GM19372 (cell line): ENCODE data around the gene SLC25A41.

Source experiments
- ATAC-seq: cut with Tn5 transposase; IDR thresholded peaks from one replicate; pipeline ENCODE4 v1.9.1; 2021; ENCODE audit warnings: mild to moderate bottlenecking, low read depth, moderate library complexity; ENCODE audit not compliant: unreplicated experiment

Gene SLC25A41

DNA sequence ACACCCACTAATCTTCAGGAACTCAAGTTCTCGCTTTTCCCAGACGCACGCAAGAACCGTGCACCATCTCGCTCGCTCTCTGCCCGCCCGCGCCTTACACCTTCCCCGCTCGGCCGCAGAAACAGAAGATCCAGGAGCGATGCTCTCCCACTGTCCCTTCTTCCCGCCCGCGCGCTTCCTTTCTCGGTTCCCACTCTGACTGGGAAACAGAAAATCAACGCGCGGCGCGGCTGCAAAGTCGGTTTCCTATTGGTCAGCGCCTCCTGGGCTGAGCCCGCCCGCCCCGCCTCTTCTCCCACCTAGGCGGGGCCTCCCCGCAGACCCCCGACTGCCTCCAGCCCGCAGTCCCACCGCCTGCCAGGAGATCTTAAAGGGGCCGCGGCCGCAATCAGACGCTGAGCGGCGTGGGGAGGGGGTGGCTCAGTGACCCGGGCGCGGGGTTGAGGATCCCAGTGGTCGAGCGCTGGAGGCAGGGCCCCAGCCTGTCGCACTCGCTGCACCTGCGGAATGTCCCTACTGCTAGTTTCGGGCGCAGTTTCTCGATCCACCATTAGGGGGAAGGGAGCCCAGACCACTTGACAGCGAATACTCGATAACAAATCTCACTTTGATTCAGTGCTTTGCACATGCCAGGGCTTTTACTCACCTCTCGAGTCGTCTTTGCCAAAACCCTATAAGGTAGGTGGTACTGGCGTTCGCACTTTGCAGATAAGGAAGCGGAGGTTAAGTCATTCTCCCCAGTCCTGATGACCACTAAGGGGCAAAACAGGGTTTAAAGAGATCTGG is 26.7 kb upstream of the SLC25A41 start:
- ATAC-seq: peak; percentile 88

DNA sequence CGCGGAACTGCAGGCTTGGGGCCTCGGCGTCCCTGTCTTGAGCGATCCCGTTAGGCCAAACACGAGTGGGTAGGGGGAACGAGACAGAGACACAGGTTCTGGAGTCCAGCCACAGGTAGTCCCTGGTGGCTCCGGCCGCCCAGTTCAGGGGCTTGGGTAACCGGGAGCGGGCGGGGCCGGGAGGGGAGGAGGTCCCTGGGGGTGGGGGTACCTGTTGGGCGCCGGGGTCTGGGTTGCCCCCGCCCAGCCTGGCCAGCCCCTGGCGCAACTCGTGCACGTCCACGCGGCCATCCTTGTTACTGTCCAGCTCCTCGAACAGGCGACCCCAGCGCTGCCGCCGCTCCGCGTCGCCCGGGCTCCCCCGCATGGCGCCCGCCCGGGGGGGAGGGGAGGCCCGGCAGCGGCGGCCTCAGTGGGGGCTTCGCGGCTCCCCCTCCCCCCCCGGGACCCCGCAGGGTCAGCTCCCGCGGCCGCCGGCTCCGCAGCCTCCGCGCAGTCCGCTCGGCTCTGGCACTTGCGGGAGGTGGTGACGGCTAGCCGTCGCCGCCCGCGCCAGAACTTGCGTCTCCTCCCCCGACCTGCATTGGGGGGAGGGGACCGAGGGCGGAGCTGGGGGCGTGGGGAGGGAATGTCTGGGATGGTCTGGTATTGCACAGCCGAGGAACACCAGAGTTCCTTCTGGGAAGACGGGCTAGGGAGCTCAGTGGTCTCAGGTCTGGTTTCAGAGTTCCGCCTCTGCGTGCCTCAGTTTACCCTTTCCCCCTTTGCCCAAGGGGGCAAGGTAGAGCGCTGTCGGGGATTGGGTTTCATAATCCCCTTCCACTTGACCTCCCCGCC is 25.9 kb upstream of the SLC25A41 start, which contains the start of gene SLC25A23:
SLC25A23 (minus strand) TSS at position 531 of the 837 bp plus-strand sequence; CDS start at position 367, 164 bp downstream.
- ATAC-seq: peak; percentile 9

DNA sequence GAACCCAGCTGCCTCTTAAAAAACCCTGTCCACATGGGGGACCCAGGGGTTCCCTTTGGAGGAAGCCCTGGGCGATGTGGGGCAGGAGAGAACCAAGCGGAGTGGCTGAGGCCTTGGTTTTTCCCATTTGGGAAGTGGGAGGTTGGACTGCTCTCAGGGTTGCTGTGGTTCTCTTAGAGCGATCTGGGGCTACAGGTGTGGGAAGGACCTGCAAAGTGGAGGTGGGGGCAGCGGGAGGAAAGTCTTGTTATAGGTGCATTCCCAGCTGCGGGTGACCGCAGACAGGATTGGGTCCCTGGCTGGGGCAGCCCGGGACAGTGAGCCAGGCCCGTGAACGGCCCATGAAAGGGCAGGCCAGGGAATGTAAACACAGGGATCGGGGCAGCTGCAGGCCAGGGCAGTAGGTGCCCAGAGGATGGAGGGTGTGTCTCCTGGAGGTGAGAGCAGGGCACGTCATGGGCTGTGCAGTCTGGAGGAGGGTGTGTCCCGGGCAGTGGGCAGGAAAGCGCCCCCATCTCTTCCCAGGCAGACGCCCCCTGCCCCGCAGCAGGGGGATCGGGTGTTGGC is 25.2 kb upstream of the SLC25A41 start:
- no peak for ATAC-seq

DNA sequence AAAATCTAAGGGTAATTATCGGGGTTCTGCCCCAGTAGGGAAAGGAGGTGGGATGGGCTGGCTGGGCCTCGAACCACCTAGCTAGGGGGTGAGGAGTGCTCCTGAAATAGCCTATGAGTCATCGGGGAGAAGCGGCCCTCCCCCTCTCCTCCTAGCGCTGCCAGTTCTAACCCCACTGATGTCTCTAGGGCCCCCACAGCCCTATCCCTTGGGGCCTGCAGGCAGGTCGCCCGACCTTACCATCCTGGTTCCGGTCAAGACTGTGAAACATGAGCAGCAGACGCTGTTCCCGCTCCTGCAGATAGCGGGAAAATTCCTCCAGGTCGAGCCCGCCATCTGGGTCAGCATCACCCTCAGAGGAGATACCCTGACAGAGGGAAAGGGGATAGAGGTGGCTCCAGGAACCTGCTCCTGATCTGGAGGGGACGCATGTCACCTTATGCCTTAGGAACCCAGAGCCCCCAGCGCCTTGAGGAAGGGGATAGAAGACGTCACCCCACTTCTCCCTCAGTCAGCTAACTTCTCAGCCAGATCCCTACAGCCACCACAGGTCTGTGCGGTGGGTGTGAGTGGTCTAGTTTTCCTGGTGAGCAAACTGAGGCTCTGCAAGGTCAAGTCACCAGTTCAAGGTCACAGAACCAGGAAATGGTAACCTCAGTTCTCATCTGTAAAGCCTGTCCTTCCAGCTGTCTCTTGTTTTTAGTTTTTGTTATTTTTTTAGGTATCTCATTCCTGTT is 24.6 kb upstream of the SLC25A41 start:
- ATAC-seq: no peak

DNA sequence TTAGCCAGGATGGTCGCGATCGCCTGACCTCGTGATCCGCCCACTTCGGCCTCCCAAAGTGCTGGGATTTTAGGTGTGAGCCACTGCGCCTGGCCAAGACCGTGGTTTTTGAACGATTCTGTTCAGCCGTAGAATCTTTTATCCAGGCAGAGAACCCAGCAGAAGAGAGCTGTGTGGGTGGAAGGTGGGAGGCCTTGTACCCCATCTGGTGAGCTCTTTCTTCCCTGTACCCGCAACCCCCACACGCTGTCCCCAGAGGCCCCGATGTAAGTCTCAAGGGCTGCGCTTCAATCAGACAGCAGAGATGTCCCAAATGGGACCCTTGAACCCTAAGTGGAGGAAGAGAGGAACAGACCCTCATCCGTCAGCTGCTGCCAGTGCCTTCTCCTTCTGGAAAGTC is 22.4 kb upstream of the SLC25A41 start:
- no peak for ATAC-seq

DNA sequence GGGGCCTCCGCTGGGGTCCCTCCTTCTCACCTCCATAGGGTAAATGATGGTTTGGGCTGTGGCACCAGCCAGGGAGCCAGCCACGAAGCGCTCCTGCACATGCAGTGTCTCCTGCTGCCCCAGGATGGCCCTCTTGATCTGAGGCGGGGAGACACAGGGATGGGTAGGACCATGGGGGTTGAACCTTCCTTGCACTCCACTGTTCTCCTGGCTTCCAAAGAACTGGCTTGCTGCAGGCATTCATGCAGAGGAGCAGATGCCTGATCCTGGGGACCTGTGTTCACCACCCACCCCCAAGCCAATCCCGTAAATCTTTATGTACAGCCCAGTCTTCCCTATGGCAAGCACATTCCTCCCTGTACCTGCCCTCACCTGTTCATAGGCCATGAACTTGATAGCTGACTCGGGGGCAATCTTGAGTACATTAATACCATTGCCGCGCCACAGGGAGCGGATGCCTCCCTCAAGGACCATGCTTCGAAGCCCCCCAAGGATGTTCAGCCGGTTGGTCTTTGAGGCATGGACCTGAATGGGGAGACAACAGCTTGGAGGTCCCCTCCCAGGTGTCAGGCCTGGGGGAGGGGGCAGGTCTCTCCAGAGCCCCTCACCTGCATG is 20.5 kb upstream of the SLC25A41 start:
- ATAC-seq: no peak

DNA sequence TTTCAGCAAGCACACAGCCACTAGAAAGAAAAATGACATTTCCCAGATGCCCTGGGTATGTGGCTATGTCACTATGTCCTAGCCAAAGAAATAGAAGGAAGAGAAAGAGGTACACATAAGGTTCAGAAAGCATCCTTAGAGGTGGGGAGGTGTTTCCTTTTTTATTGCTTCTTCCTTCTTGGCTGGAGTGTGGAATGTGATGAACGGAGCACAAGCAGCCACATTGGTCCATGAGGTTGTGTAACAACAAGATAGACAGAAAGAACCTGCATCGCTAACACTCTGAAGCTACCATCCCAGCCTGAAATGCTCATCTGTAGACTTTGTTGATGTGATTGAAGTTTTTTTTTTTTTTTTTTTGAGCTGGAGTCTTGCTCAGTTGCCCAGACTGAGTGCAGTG is 19.3 kb upstream of the SLC25A41 start:
- no peak for ATAC-seq

DNA sequence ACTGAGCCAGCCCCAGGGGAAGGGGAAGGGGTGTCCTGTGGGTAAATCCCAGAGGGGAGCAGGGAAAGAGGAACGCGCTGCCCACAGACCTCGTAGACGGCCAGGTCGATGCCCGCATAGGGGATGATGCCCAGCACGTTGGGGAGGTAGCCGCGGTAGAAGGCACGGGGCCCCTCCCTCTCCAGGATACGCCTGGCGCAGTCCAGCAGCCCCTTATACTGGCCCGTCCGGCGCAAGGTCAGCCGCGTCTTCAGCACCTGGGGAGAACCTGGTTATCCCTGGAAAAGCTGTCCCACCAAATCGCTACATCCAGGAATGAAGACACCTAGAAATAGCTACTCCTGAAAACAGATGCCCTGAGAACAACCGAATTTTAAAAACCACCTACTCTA is 18.7 kb upstream of the SLC25A41 start:
- ATAC-seq: no peak

DNA sequence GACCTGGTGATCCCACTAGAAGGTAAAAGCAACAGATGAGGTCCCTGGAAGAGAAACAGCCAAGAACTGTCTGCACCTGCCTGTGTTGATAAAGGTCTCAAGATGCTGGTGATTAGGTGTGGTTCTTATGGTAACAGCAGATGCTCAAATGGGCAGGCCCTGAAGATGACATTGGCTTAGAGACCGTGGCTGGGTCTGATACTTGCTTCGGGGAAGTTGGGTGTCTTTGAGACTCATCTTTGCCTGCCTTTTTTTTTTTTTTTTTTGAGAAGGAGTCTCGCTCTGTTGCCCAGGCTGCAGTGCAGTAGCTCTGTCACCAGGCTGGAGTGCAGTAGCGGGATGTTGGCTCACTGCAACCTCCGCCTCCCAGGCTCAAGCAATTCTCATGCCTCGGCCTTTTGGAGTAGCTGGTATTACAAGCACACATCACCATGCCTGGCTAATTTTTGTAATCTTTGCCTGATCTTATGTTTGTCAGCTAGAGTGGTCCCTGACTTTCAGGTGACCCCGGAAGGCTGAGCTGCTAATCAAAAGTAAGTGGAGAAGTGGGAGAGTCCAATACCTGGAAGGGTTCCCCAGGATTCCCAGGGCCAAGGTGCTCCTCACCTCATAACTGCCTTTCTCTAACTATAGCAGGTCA is 18.1 kb upstream of the SLC25A41 start:
- no peak for ATAC-seq

DNA sequence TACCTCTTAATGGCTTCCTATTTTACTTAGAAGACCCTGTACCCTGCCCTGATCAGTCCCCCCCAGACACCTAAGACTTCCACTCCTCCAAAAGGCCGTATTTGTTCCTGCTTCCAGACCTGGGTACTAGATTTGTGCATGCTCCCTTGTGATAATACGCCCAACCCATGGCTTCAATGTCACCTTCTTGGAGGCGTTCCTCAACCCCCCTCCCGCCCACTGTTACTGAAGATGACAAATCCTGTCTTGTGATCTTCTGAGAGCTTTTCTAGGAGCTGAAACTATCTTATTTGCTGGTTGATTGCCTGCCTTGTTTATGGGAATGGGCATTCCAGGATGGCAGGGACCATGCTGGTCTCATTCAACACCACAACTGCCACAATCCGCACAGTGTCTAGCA is 16.6 kb upstream of the SLC25A41 start:
- no peak for ATAC-seq

DNA sequence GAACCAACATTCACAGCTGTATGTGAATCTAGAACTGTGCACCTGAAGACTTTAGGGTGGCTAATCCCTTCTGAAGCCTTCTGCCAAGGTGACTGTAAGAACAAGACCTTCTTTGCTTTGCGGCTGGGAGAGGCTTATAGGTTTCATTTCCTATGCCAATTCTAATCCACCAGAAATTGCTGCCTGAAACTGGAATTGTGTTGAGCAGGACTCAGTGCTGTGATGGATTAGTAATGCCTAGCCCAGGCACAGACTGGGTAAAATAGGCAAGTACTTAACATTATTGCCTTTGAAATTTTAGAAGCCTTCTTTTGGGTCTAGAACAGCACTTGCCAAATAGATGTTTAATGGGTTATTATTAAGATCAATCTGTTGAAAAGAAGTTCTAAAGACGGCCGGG is 14.5 kb upstream of the SLC25A41 start:
- ATAC-seq: no peak

DNA sequence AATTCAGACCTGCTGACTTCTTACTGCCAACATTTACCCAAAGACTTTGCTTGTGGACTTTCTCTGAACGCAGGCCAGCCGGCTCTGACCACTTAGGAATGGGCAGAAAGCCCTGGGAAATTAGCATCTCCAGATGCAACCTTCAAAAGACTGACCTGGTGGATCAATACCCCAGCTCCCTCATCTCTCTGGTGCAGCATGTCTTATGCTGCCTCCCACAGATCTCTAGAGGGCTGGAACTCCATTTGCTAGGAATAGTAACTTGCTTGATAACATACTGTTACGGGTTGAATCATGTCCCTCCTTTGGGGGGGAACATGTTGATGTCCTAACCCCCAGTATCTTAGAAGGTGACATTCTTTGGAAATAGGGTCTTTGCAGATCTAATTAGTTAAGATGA is 12.9 kb upstream of the SLC25A41 start:
- no peak for ATAC-seq

DNA sequence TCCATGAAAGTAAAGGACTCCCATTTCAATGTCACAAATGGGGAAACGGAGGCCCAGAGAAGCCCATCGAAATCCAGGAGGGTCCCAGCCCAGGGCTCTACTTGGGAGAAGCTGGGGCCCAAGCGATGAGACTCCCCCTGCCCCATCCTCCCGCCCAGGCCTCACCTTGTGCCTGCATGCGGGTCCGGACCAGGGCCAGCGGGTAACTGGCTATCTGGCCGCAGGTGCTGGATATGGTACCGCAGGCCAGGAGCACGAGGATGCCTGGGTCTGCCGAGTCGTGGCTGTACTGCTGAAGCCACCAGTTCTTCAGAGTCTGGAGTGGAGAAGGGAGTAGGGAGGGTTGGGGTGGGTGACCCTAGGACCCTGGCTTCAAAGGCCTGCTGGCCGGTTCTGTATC is 10.4 kb upstream of the SLC25A41 start:
- ATAC-seq: no peak

DNA sequence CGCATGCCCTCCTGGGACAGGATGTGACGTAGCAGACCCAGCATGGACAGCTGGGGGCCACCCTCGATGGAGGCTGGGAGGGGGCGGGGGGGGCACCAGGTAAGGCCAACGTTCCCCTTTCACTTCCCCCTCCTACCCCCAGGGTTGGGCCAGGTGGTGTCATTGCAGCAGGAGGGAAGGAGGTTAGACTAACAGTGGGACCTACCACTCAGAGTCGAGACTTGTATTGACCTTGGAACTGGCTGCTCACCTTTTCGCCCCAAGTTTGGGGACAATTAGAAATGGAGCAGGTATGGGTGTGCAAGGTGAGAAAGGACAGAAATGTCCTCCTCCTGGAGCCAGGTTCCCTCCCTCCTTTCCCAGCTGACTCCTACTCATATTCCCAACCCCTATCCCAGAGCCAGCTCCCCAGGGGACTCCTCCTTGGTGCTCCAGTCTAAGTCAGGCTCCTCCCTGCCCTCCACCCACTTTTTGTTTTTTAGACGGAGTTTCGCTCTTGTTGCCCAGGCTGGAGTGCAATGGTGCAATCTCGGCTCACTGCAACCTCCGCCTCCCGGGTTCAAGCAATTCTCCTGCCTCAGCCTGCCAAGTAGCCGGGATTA is 8.6 kb upstream of the SLC25A41 start:
- ATAC-seq: no peak

DNA sequence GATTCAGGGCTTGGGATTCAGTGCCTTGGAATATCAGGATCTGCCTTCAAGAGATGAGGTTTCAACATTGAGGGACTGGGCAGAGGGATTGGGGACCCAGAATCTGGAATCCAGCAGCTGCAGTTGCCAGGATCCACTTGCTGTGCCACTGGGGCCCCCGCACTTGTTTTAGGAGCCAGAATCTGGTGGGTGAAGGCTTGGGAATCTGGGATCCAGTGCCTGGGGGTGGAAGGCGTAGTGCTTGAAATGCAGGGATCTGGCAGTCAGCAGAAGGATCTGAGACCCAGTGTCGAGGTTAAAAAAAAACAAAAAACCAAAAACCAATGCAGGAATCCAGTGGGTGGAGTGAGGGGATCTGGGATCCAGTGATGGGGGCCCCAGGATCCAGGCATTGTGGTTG is 7.3 kb upstream of the SLC25A41 start:
- ATAC-seq: no peak

DNA sequence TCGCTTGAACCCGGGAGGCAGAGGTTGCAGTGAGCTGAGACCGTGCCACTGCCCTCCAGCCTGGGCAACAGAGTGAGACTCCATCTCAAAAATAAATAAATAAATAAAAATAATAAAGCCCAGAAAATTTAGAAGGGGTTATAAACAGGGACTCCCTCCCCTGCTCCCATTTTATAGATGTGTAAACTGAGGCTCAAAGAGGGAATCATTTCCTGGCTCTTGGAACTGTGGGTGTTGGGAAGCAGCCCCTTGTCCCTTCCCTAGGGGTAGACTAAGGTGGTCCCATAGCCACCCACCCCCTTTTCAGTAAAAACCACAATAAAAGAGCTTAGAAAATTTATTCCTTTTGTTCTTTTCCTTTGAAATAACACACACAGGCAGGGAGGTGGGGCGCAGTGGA is 6.2 kb upstream of the SLC25A41 start:
- no peak for ATAC-seq

DNA sequence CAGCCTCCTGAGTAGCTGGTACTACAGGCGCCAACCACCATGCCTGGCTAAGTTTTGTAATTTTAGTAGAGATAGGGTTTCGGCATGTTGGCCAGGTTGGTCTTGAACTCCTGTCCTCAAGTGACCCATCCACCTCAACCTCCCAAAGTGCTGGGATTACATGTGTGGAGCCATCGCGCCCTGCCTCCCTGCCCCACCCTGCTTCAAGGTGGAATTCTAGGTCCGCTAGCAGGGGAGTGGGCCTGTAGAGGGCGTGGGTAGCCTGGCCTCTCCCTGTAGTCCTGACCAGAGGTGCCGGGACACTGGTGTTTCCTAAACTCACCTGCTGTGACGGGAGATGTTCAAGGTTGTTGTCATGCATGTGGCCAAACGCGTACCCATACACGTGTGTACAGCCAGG is 398 bp downstream of the SLC25A41 start:
- ATAC-seq: no peak

DNA sequence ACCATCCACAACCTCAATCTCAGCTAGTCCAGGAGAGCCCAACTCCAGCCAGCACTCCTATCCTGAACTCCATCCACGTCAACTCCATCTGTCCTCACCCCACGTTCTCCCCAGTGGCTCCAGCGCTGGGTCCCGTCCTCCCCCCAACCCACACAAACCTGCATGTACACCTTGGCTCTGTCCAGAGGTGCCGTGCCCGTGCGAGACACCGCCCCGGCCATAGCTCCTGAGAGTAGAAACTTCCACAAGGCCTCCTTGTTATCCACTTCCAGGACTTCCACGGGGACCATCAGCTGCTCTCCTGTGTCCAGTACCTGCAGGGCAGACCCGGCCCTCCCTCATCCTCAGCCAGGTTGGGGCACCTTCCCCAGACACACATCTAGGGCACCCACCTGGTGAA is 1.7 kb downstream of the SLC25A41 start:
- no peak for ATAC-seq

DNA sequence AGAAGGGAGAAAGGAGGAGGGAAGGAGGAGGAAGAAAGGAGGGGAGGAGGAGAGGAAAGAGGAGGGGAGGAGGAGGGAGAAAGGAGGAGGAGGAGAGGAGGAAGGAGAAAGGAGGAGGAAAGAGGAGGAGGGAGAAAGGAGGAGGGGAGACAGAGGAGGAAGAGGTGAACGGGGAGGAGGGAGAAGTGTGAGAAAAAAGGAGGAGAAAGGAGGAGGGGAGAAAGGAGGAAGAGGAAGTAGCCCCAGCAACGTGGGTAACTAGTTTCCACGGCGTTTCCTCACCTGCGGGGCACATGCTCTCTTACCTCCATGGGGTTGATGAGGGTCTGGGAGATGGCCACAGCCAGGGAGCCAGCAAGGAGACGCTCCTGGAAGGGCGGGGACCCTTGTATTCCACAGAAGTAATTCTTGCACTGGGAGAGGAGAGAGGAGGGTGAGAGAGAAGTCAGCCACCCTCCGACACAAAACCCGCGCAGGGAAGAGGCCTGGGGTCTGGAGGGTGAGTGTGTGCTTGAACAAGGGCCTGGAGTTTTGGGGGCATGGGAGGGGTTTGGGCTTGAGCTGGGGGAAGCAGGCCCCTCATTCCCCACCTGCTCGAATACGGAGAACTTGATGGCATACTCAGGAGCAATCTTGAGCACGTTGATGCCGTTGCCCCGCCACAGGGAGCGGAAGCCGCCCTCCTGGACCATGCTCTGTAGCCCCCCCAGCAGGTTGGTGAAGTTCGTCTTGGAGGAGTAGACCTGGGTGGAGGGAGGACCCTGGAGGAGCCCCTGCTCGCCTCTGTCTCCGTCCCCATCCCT is 3.9 kb downstream of the SLC25A41 start:
- ATAC-seq: no peak
